ENCODE results near the gene FRMD4A.

DNA sequence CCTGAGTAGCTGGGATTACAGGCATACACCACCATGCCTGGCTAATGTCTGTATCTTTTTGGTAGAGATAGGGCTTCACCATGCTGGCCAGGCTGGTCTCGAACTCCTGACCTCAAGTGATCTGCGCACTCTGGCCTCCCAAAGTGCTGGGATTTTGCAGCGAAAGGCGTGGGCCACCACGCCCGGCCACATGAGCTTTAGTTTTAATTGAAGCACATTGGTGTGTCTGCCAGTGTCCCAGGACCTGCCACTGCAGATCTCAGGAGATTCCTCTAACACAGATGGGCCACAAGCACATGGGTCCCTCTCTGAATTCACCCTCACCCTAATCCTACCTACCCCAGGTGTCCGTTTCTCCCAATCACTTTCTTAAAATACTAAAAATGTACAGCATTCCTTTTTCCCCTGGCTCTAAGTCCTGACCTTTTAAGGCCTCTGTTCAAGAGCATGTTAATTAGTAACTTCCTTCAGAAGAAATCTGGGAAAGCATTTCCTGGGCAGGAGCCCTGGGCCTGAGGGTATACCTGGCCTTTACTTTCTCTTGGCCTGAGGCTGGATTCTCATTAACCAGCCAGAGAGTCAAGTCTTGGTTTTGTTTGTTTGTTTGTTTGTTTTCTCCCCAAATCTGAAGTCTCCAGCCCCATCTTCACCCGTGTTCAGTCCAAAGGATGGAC, 661.4 kb downstream of the FRMD4A start:
- TF ChIP-seq EZH2 (IDR thresholded peaks at IDR 0.05; ENCODE audit: insufficient read depth, poor library complexity, severe bottlenecking), result no peak
- no peak for TF ChIP-seq EZH2phosphoT487 (IDR thresholded peaks at IDR 0.05; ENCODE audit: insufficient read depth, low read depth)
